ENCODE data around the gene MAN1A1. TPM values are rescaled to one million over a fixed set of nuclear protein-coding genes. Genes with fewer than 3 reads are reported as not detected.

Gene MAN1A1
- polyA plus RNA-seq, 2 of the 4 experiments (the other 2 are of a cell fraction) = 0.05 TPM; not detected in 1

DNA sequence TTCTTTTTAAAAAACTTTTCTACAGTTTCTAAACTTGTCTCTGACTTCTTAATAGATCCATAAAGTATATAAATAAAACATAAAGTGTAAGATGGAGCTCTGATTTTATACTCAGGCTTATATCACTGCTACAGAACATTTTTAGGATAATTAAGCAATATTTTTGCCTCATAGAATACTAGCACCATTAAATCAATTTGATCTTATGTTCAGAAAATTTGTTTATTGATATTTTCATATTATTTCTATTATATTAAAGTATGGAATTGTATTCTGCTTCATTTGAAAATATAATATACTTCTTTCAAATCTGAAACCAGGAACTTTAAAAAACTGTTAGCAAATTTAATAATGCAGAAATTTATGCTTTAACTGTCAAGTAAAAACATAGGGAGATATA is 106.5 kb downstream of the MAN1A1 start:
- H3K4me2 ChIP-seq = no peak overlapping the region
- DNase-seq (ENCODE audit: low read depth in 1 of 2, low spot score in 1 of 2) (no peak), ATAC-seq (no peak), FAIRE-seq (no peak)
- no peaks in the 10 kb centered on the region for H3K4me1 ChIP-seq
- H3K27ac ChIP-seq = no peak overlapping the region
- TF ChIP-seq POLR2AphosphoS2 (conservative IDR thresholded peaks at IDR 0.05; ENCODE audit: low read length) (no peak), ESRRA (IDR thresholded peaks at IDR 0.05; ENCODE audit: borderline replicate concordance, low read length) (no peak), CHD2 (IDR thresholded peaks at IDR 0.05; ENCODE audit: low read length, partially characterized antibody) (no peak), SMC3 (IDR thresholded peaks at IDR 0.05) (no peak), KDM1A (IDR thresholded peaks at IDR 0.05; ENCODE audit: low read depth) (no peak), TFCP2L1 (CRISPR knock-in tag; IDR thresholded peaks at IDR 0.05) (no peak), SREBF2 (IDR thresholded peaks at IDR 0.05) (no peak), NFE2L2 (conservative IDR thresholded peaks at IDR 0.05; ENCODE audit: low read length) (no peak), POLR2A (IDR thresholded peaks at IDR 0.05; ENCODE audit: low read length) (no peak), HOXB5 (CRISPR knock-in tag; IDR thresholded peaks at IDR 0.05) (no peak), CBX2 (IDR thresholded peaks at IDR 0.05; ENCODE audit: borderline replicate concordance, low read depth) (no peak), CEBPB (IDR thresholded peaks at IDR 0.05) (no peak), EP300 (IDR thresholded peaks at IDR 0.05) (no peak)
- TF ChIP-seq, protein P1, sequence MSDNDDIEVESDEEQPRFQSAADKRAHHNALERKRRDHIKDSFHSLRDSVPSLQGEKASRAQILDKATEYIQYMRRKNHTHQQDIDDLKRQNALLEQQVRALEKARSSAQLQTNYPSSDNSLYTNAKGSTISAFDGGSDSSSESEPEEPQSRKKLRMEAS (IDR thresholded peaks at IDR 0.05) = no peak
- TF ChIP-seq, protein P2, sequence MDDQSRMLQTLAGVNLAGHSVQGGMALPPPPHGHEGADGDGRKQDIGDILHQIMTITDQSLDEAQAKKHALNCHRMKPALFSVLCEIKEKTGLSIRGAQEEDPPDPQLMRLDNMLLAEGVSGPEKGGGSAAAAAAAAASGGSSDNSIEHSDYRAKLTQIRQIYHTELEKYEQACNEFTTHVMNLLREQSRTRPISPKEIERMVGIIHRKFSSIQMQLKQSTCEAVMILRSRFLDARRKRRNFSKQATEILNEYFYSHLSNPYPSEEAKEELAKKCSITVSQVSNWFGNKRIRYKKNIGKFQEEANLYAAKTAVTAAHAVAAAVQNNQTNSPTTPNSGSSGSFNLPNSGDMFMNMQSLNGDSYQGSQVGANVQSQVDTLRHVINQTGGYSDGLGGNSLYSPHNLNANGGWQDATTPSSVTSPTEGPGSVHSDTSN (IDR thresholded peaks at IDR 0.05) = no peak
- CTCF ChIA-PET = no interaction called here
- H3K9me3 ChIP-seq = no peaks in the 10 kb centered on the region
- no peak overlapping the region for H3K4me3 ChIP-seq
- POLR2A ChIA-PET = no interaction called here

DNA sequence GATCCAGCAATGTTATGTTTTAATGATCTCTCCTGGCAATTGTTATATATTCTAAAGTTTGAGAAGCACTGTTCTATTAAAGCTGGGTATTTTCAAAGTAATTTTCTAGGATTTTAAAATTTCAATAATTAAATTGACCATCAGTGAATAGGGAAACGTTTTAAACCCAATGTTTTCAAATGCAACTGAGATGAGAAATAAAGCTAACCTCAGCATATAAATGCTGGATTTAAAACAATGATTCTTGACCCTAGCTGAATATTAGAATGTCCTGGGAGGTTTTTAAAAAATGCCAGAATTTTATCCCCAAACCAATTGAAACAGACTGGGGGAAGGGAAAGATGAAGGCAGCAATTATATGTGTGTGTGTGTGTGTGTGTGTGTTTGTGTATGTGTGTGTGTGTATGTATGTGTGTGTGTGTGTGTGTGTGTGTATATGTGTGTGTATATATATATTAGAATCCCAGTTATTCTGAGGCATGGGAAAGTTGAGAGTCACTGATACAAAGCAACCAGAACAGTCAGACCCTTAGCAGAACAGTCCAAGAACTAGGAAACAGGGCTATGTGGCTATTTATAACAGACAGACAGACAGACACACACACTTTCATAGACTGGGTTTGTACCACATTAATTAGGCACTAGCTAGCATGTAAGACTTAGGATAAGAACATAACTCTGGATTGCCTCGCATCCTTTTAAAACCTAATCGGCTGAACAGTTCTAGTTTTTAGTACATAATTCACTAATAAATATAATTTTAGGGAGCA is 107.8 kb downstream of the MAN1A1 start:
- Histone ChIP-seq H3K4me3 (no peak overlapping the region), H3K9me3 (no peaks in the 10 kb centered on the region), H3K27ac (no peak overlapping the region), H3K4me2 (no peak overlapping the region), H3K4me1 (no peaks in the 10 kb centered on the region)
- POLR2A ChIA-PET = no interaction called here
- no peak for ATAC-seq
- TF ChIP-seq EHMT2 (IDR thresholded peaks at IDR 0.05; ENCODE audit: low read depth) = no peak
- TF ChIP-seq, protein P3, sequence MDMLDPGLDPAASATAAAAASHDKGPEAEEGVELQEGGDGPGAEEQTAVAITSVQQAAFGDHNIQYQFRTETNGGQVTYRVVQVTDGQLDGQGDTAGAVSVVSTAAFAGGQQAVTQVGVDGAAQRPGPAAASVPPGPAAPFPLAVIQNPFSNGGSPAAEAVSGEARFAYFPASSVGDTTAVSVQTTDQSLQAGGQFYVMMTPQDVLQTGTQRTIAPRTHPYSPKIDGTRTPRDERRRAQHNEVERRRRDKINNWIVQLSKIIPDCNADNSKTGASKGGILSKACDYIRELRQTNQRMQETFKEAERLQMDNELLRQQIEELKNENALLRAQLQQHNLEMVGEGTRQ (IDR thresholded peaks at IDR 0.05) = no peak
- TF ChIP-seq MAFK (IDR thresholded peaks at IDR 0.05; ENCODE audit: partially characterized antibody) = peak; percentile 15
- TF ChIP-seq, protein P4, sequence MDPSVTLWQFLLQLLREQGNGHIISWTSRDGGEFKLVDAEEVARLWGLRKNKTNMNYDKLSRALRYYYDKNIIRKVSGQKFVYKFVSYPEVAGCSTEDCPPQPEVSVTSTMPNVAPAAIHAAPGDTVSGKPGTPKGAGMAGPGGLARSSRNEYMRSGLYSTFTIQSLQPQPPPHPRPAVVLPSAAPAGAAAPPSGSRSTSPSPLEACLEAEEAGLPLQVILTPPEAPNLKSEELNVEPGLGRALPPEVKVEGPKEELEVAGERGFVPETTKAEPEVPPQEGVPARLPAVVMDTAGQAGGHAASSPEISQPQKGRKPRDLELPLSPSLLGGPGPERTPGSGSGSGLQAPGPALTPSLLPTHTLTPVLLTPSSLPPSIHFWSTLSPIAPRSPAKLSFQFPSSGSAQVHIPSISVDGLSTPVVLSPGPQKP (IDR thresholded peaks at IDR 0.05; ENCODE audit: low read depth, low read length) = no peak
- no peak for TF ChIP-seq CBX2 (IDR thresholded peaks at IDR 0.05; ENCODE audit: borderline replicate concordance, low read depth)
- TF ChIP-seq JUN (IDR thresholded peaks at IDR 0.05) = no peak
- no peak for TF ChIP-seq MYC (IDR thresholded peaks at IDR 0.05; ENCODE audit: borderline replicate concordance, low read length)
- no peak for TF ChIP-seq JUNB (IDR thresholded peaks at IDR 0.05)
- CTCF ChIA-PET = no interaction called here
- WGBS (ENCODE audit: missing lambda C conversion rate) = 51% methylated on average over 3 of the region's 3 CpGs
- no peak for DNase-seq (ENCODE audit: low read depth in 1 of 2, low spot score in 1 of 2)
- no peak for FAIRE-seq

DNA sequence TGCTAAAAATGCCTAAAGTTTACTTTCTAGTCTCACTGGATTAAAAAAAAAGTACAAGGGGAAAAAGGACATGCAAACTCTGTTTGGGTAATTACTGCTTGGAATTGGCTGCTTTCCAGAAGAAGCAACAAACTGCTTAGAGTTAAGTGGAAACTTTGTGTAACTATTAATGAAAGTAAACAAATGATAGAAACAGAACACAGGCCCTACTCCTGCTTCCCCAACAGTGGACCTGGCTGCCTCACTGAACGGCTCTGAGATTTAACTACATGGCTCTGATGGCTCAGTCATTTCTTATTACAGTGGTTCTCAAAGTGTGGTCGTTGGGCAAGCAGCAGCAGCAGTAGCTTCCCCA is 108.5 kb downstream of the MAN1A1 start:
- TF ChIP-seq ZSCAN20 (CRISPR knock-in tag; IDR thresholded peaks at IDR 0.05) = no peak
- TF ChIP-seq RFX5 (IDR thresholded peaks at IDR 0.05) = no peak
- CTCF ChIA-PET = no interaction called here
- no peak for ATAC-seq

More for the DNA sequence above, 108.5 kb downstream of the MAN1A1 start:
- WGBS (ENCODE audit: missing lambda C conversion rate) = 4% methylated on average over 2 of the region's 2 CpGs
- no peak overlapping the region for H3K4me3 ChIP-seq
- no peaks in the 10 kb centered on the region for H3K9me3 ChIP-seq
- no peaks in the 10 kb centered on the region for H3K4me1 ChIP-seq
- DNase-seq (ENCODE audit: low read depth in 1 of 2, low spot score in 1 of 2) (no peak), FAIRE-seq (no peak)
- H3K27ac ChIP-seq = no peak overlapping the region
- POLR2A ChIA-PET = no interaction called here
- no peak overlapping the region for H3K4me2 ChIP-seq
